Measurements from ENCODE around the gene RASGRF1. TPM values are rescaled to one million over a fixed set of nuclear protein-coding genes. Genes with fewer than 3 reads are reported as not detected.

Gene RASGRF1
- total RNA-seq, 2 experiments from 2014 or later, result 0.02 TPM; not detected in 1

- Mint-ChIP-seq H3K36me3 (no peaks in the 10 kb centered on the region), H3K4me3 (no peak overlapping the region), H3K27ac (no peak overlapping the region), H3K9me3 (ENCODE audit: low read depth) (no peaks in the 10 kb centered on the region), H3K27me3 (peaks cover 9% of the 10 kb centered on the region), H3K4me1 (peaks cover 9% of the 10 kb centered on the region)
- DNase-seq (no peak), ATAC-seq (peak; percentile 45)
- CTCF ChIA-PET, result no interaction called here
These were observed 139.4 kb downstream of the RASGRF1 start for GRCh38 chr15:78950902-78951840.

- CTCF ChIA-PET, result no interaction called here
- H3K27ac Mint-ChIP-seq, result no peak overlapping the region
- H3K4me1 Mint-ChIP-seq, result peaks cover 9% of the 10 kb centered on the region
- no peak for ATAC-seq
- DNase-seq, result no peak
- peaks cover 9% of the 10 kb centered on the region for H3K27me3 Mint-ChIP-seq
- H3K4me3 Mint-ChIP-seq, result no peak overlapping the region
- no peaks in the 10 kb centered on the region for H3K9me3 Mint-ChIP-seq (ENCODE audit: low read depth)
- H3K36me3 Mint-ChIP-seq, result no peaks in the 10 kb centered on the region
These were observed 140.2 kb downstream of the RASGRF1 start for GRCh38 chr15:78950343-78950742.

- Mint-ChIP-seq H3K36me3 (no peaks in the 10 kb centered on the region), H3K9me3 (ENCODE audit: low read depth) (no peaks in the 10 kb centered on the region), H3K4me1 (peaks cover 9% of the 10 kb centered on the region), H3K27me3 (peaks cover 11% of the 10 kb centered on the region), H3K27ac (no peak overlapping the region), H3K4me3 (no peak overlapping the region)
- no peak for DNase-seq
- no peak for ATAC-seq
- CTCF ChIA-PET, result no interaction called here
These were observed 141.1 kb downstream of the RASGRF1 start for GRCh38 chr15:78949461-78949860.

- ATAC-seq, result no peak
- CTCF ChIA-PET, result no interaction called here
- no peak for DNase-seq
- Mint-ChIP-seq H3K4me1 (peaks cover 9% of the 10 kb centered on the region), H3K27ac (no peak overlapping the region), H3K36me3 (no peaks in the 10 kb centered on the region), H3K9me3 (ENCODE audit: low read depth) (no peaks in the 10 kb centered on the region), H3K4me3 (no peak overlapping the region), H3K27me3 (peaks cover 20% of the 10 kb centered on the region)
These were observed 143.1 kb downstream of the RASGRF1 start for GRCh38 chr15:78947506-78947905.

- DNase-seq, result no peak
- H3K4me3 Mint-ChIP-seq, result no peak overlapping the region
- H3K4me1 Mint-ChIP-seq, result peaks cover 5% of the 10 kb centered on the region
- H3K27ac Mint-ChIP-seq, result no peak overlapping the region
- no peaks in the 10 kb centered on the region for H3K9me3 Mint-ChIP-seq (ENCODE audit: low read depth)
- ATAC-seq, result no peak
- peaks cover 2% of the 10 kb centered on the region for H3K36me3 Mint-ChIP-seq
- peaks cover 23% of the 10 kb centered on the region for H3K27me3 Mint-ChIP-seq
- CTCF ChIA-PET, result interaction anchor here (1.1 to 1.2 kb wide), 2 partner anchors 11 to 31 kb away, joined by 3 read pairs; no protein-coding TSS in a partner anchor
These were observed 144.1 kb downstream of the RASGRF1 start for GRCh38 chr15:78946493-78946892.

GRCh38 chr15:78944669-78945407, 145.7 kb downstream of the RASGRF1 start, which contains the start of gene CTSH:
CTSH (minus strand) TSS chr15:78945046; CDS start chr15:78944981, 65 bp downstream.
- peaks cover 2% of the 10 kb centered on the region for H3K36me3 Mint-ChIP-seq
- no peak within 1 kb of the TSS for H3K27ac Mint-ChIP-seq
- peaks cover 23% of the 10 kb centered on the region for H3K27me3 Mint-ChIP-seq
- H3K9me3 Mint-ChIP-seq (ENCODE audit: low read depth), result no peaks in the 10 kb centered on the region
- H3K4me3 Mint-ChIP-seq, result peak within 1 kb of the TSS; percentile 67
- peak; percentile 95 for ATAC-seq
- DNase-seq, result peak; percentile 73
- CTCF ChIA-PET, result interaction anchor here (1.9 kb wide), 1 partner anchor 62 kb away, joined by 6 read pairs; no protein-coding TSS in a partner anchor
- H3K4me1 Mint-ChIP-seq, result peaks cover 1% of the 10 kb centered on the region

GRCh38 chr15:78944202-78944625, 146.4 kb downstream of the RASGRF1 start:
- DNase-seq (no peak), ATAC-seq (no peak)
- no peak overlapping the region for H3K27ac Mint-ChIP-seq
- peak overlapping the region; percentile 67 for H3K4me3 Mint-ChIP-seq
- peaks cover 6% of the 10 kb centered on the region for H3K4me1 Mint-ChIP-seq
- H3K27me3 Mint-ChIP-seq, result peaks cover 23% of the 10 kb centered on the region
- peaks cover 2% of the 10 kb centered on the region for H3K36me3 Mint-ChIP-seq
- no peaks in the 10 kb centered on the region for H3K9me3 Mint-ChIP-seq (ENCODE audit: low read depth)
- CTCF ChIA-PET, result interaction anchor here (1.9 kb wide), 1 partner anchor 62 kb away, joined by 6 read pairs; no protein-coding TSS in a partner anchor

GRCh38 chr15:78943692-78944091, 146.9 kb downstream of the RASGRF1 start:
- CTCF ChIA-PET, result interaction anchor here (0.6 to 1.9 kb wide), 2 partner anchors 56 to 63 kb away, joined by 3 to 6 read pairs; no protein-coding TSS in a partner anchor
- H3K4me1 Mint-ChIP-seq, result peaks cover 11% of the 10 kb centered on the region

GRCh38 chr15:78942741-78943140, 147.8 kb downstream of the RASGRF1 start:
- Mint-ChIP-seq H3K36me3 (peaks cover 7% of the 10 kb centered on the region), H3K27ac (no peak overlapping the region), H3K4me3 (no peak overlapping the region), H3K4me1 (peaks cover 19% of the 10 kb centered on the region), H3K27me3 (peaks cover 25% of the 10 kb centered on the region), H3K9me3 (ENCODE audit: low read depth) (no peaks in the 10 kb centered on the region)
- CTCF ChIA-PET, result no interaction called here
- ATAC-seq (no peak), DNase-seq (no peak)

More at GRCh38 chr15:78943692-78944091, 146.9 kb downstream of the RASGRF1 start:
- Mint-ChIP-seq H3K36me3 (peaks cover 2% of the 10 kb centered on the region), H3K27ac (no peak overlapping the region), H3K4me3 (peak overlapping the region; percentile 67), H3K9me3 (ENCODE audit: low read depth) (no peaks in the 10 kb centered on the region), H3K27me3 (peaks cover 23% of the 10 kb centered on the region)
- no peak for DNase-seq
- ATAC-seq, result no peak

- CTCF ChIA-PET, result interaction anchor here (0.5 kb wide), 1 partner anchor 34 kb away, joined by 3 read pairs; no protein-coding TSS in a partner anchor
- Mint-ChIP-seq H3K27me3 (peaks cover 12% of the 10 kb centered on the region), H3K9me3 (ENCODE audit: low read depth) (no peaks in the 10 kb centered on the region), H3K4me1 (peaks cover 36% of the 10 kb centered on the region), H3K27ac (peak overlapping the region; percentile 63), H3K36me3 (peaks cover 7% of the 10 kb centered on the region), H3K4me3 (peak overlapping the region; percentile 22)
- ATAC-seq (peak; percentile 73), DNase-seq (peak; percentile 55)
These were observed 151.7 kb downstream of the RASGRF1 start for GRCh38 chr15:78938658-78939488.

- peak overlapping the region; percentile 75 for H3K27ac Mint-ChIP-seq
- H3K36me3 Mint-ChIP-seq, result peaks cover 7% of the 10 kb centered on the region
- peaks cover 36% of the 10 kb centered on the region for H3K4me1 Mint-ChIP-seq
- ATAC-seq, result peak; percentile 47
- H3K9me3 Mint-ChIP-seq (ENCODE audit: low read depth), result no peaks in the 10 kb centered on the region
- DNase-seq, result peak; percentile 53
- CTCF ChIA-PET, result interaction anchor here (1.4 kb wide), 1 partner anchor 70 kb away, joined by 7 read pairs; no protein-coding TSS in a partner anchor
- H3K27me3 Mint-ChIP-seq, result peaks cover 2% of the 10 kb centered on the region
- peak overlapping the region; percentile 44 for H3K4me3 Mint-ChIP-seq
These were observed 153.3 kb downstream of the RASGRF1 start for GRCh38 chr15:78937132-78937739.

GRCh38 chr15:78934655-78935023, 155.9 kb downstream of the RASGRF1 start:
- ATAC-seq, result no peak
- H3K36me3 Mint-ChIP-seq, result peaks cover 5% of the 10 kb centered on the region
- peaks cover 2% of the 10 kb centered on the region for H3K27me3 Mint-ChIP-seq
- CTCF ChIA-PET, result no interaction called here
- H3K27ac Mint-ChIP-seq, result no peak overlapping the region
- peaks cover 33% of the 10 kb centered on the region for H3K4me1 Mint-ChIP-seq
- no peak overlapping the region for H3K4me3 Mint-ChIP-seq
- no peak for DNase-seq
- H3K9me3 Mint-ChIP-seq (ENCODE audit: low read depth), result no peaks in the 10 kb centered on the region

Measured in activated CD8-positive, alpha-beta memory T cell treated with anti-CD3 and anti-CD28 coated beads, Interleukin-2, amount 10 ng/mL, durations not matched to agents 7 days and 5 days (primary cell).